PFSK-1 (cell line): ENCODE measurements around the gene CTNNBL1.

Experiments used
- FOXP2 ChIP-seq: optimal IDR thresholded peaks from 2 replicates; pipeline ENCODE3; 2011; ENCODE audit warnings: borderline replicate concordance, control low read depth, inconsistent platforms; ENCODE audit not compliant: insufficient read depth; ENCODE audit errors: extremely low read length, extremely low read depth
- POLR2AphosphoS5 ChIP-seq: IDR thresholded peaks from 2 replicates; pipeline ENCODE4 v1.6.1; 2012; ENCODE audit warnings: low read depth, mild to moderate bottlenecking, control low read depth, low read length, moderate library complexity
- SIN3A ChIP-seq: IDR thresholded peaks from 2 replicates; pipeline ENCODE4 v1.6.1; 2012; ENCODE audit warnings: mild to moderate bottlenecking, low read length, moderate library complexity, borderline replicate concordance; ENCODE audit not compliant: insufficient read depth
- TAF1 ChIP-seq: IDR thresholded peaks from 2 replicates; pipeline ENCODE4 v1.6.1; 2012; ENCODE audit warnings: low read length, control low read depth, borderline replicate concordance; ENCODE audit not compliant: insufficient read depth
- TF ChIP-seq, protein P1 (sequence below), 2 experiments: IDR thresholded peaks; 2 replicates each; pipeline versions ENCODE4 v1.6.1 to v1.8.0; 2011 to 2012; ENCODE audit warnings: low read depth in 2 of 2, low read length in 2 of 2, control low read depth in 1 of 2, inconsistent platforms in 1 of 2, mild to moderate bottlenecking in 1 of 2, moderate library complexity in 1 of 2; ENCODE audit not compliant: insufficient read depth in 1 of 2

Gene CTNNBL1

DNA sequence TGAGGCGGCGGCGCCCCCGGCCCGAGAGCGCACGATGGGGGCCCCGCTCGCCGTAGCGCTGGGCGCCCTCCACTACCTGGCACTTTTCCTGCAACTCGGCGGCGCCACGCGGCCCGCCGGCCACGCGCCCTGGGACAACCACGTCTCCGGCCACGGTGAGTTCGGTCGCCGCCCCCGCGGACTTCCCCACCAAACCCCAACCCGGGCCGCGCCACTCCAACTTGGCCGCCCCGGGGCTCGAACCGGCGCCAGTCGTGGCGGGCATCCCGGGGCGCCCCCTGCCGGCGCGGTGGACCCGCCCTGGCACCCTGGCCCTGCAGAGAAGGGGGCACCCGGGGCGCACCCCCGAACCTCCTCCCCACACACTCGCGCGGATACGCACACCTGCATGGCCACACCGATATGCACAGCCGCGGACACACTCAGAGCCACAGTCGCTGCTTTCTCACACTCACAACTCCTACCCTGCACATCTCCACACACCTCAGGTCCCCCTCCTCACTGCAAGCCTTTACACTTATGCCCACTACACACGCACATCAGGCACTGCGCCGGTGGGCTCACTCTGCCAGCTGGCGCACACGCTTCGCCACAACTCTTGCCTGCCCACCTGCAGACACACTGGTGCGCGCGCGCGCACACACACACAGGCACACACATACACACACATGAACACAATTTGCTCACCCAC, 209.6 kb downstream of the CTNNBL1 start:
- TF ChIP-seq FOXP2 = no peak

DNA sequence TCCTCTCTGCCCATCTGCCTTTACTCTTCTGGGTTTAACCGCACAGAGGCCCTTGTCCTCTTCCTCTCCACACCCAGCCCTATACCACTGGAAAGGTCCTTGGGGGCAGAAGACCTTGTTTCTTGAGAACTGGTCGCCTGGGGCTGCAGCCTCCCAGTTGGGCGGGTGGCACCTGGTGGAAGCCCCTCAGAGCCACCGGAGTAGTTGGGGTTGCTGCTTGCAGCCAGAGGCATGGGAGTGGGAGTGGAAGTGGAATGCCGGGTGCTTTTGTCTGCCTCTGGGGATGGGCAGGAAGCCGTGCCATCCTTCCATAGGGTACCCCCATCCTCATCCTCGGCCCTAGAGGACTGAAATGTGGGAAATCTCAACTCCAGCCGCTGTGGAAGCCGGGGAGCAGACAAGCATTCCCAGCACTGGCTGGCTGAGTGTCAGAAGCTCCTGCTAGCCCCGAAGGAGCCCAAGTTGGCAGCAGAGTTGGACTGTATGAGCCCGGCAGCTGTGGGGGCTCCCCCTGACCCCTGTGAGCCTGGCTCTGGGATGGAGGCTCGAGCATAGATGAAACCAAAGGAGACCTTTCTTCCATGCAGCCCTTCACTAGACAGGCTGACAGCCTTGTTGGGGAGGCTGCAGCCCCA, 210.3 kb downstream of the CTNNBL1 start:
- TF ChIP-seq POLR2AphosphoS5 = no peak
- TF ChIP-seq, protein P1, sequence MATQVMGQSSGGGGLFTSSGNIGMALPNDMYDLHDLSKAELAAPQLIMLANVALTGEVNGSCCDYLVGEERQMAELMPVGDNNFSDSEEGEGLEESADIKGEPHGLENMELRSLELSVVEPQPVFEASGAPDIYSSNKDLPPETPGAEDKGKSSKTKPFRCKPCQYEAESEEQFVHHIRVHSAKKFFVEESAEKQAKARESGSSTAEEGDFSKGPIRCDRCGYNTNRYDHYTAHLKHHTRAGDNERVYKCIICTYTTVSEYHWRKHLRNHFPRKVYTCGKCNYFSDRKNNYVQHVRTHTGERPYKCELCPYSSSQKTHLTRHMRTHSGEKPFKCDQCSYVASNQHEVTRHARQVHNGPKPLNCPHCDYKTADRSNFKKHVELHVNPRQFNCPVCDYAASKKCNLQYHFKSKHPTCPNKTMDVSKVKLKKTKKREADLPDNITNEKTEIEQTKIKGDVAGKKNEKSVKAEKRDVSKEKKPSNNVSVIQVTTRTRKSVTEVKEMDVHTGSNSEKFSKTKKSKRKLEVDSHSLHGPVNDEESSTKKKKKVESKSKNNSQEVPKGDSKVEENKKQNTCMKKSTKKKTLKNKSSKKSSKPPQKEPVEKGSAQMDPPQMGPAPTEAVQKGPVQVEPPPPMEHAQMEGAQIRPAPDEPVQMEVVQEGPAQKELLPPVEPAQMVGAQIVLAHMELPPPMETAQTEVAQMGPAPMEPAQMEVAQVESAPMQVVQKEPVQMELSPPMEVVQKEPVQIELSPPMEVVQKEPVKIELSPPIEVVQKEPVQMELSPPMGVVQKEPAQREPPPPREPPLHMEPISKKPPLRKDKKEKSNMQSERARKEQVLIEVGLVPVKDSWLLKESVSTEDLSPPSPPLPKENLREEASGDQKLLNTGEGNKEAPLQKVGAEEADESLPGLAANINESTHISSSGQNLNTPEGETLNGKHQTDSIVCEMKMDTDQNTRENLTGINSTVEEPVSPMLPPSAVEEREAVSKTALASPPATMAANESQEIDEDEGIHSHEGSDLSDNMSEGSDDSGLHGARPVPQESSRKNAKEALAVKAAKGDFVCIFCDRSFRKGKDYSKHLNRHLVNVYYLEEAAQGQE (IDR thresholded peaks at IDR 0.05; ENCODE audit: insufficient read depth in 1 of 2, low read depth in 2 of 2, low read length in 2 of 2) = no peak
- no peak for TF ChIP-seq FOXP2
- TF ChIP-seq SIN3A = no peak
- no peak for TF ChIP-seq TAF1

DNA sequence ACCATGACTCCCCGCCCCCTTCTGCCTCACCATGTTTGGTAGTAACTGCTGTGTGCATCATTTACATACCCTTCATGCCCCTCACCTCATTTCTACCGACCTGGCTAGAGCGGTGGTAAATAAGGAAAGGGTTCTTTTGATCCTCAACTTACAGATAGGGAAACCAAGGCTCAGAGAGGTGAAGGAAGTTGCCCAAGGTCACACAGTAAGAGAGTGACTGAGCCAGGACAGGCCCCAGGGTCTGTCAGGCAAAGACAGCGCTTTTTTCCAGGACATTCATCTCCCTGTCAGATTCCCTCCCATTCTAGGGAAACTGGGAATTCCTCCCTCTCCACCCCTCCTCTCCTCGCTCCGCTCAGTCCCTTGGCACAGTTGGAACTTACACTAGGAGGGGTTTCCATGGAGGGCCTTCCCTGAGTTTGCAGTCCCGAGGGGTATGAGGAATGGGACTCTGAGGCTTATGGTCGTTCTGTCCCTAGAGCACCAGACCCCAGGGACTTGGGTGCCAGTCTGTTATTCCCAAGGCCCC, 211.1 kb downstream of the CTNNBL1 start:
- TF ChIP-seq FOXP2 = no peak
- no peak for TF ChIP-seq SIN3A
- TF ChIP-seq TAF1 = no peak
- TF ChIP-seq POLR2AphosphoS5 = no peak
- TF ChIP-seq, protein P1 (IDR thresholded peaks at IDR 0.05; ENCODE audit: insufficient read depth in 1 of 2, low read depth in 2 of 2, low read length in 2 of 2) = no peak

DNA sequence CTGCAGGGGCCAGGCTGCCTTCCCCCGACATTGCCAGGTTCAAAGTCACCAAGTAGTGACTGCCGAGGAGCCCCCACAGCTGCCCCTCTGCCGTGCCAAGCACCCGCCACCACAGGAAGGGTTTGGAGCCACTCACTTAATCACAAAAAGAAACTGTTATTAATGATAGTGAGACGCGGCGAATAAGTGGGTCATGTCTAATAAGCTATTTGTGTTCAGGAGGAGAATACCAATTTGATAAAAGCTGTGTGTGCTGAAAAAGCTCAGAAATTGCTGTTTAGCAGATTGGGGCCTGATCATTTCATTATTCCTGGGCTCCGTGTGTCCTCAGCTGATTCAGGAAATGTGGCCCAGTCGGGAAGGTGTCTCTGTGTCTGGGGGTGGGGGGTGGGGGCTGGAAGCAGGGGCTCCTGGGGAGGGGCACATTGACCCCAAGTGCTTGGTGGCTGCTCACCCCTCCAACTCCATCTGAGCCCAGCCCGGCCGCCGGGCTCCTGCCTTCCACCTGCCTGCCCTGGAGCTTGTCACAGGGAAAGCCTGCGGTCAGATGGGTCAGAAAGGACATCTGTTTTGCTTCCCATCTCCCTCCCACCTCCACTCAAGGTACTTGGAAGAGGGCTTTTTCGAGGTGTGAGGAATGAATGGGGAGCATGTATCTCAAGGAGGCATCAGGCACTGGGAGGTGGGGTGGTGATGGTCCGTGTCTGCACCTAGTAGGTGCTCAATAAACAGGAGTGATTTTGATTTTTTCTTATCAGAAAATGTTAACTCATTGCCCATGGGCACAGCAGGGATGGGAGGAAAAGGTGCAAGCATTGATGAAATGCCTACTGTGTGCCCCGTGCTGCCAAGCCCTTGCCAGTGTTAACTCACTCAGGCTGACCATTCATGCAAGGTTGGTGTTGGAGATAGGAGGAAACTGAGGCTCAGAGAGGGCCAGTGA, 212.1 kb downstream of the CTNNBL1 start:
- no peak for TF ChIP-seq TAF1
- TF ChIP-seq, protein P1 (IDR thresholded peaks at IDR 0.05; ENCODE audit: insufficient read depth in 1 of 2, low read depth in 2 of 2, low read length in 2 of 2) = no peak
- no peak for TF ChIP-seq FOXP2
- TF ChIP-seq SIN3A = no peak
- no peak for TF ChIP-seq POLR2AphosphoS5

DNA sequence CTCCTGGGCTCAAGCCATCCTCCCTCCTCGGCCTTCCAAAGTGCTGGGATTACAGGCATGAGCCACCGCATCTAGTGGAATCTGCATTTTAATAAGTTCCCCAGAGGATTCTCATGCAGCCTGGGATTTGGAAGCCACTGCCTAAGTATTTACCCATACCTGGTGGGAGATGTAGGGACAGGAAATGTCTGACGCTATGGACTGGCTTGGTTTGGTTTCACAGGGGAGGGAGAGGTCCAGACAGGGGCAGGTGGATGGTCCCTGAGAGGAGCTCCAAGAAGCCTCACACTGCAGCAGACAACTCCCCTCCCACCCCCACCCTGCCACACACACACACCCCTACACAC, 213.5 kb downstream of the CTNNBL1 start:
- TF ChIP-seq FOXP2 (no peak), TAF1 (no peak), POLR2AphosphoS5 (no peak), SIN3A (no peak)
- TF ChIP-seq, protein P1 (IDR thresholded peaks at IDR 0.05; ENCODE audit: insufficient read depth in 1 of 2, low read depth in 2 of 2, low read length in 2 of 2) = no peak
